ENCODE data around the gene CACNA1E. TPM values are rescaled to one million over a fixed set of nuclear protein-coding genes. Genes with fewer than 3 reads are reported as not detected.

CACNA1E gene
- total and polyA plus RNA-seq, 2 of the 4 experiments (the other 2 are of a cell fraction): not detected

GRCh38 chr1:181486098-181486420 is 2.7 kb downstream of the CACNA1E start:
- ChIA-PET CTCF (no interaction called here), POLR2A (ENCODE audit: unreplicated experiment) (no interaction called here)
- H3K9me3 ChIP-seq (ENCODE audit: control insufficient read depth, insufficient read depth, low read length): no peaks in the 10 kb centered on the region
- H3K4me1 ChIP-seq (ENCODE audit: control insufficient read depth, insufficient read depth, low read length): no peaks in the 10 kb centered on the region
- H3K4me3 ChIP-seq (ENCODE audit: insufficient read depth, low read depth, low read length): no peak overlapping the region
- no peak overlapping the region for H2BK120ac ChIP-seq (ENCODE audit: low read depth, low read length)
- no peak overlapping the region for H2AFZ ChIP-seq (replicated peaks; ENCODE audit: low read length, poor library complexity)
- H4K5ac ChIP-seq (ENCODE audit: low read depth, low read length): no peak overlapping the region
- H3K4me2 ChIP-seq (ENCODE audit: low read depth, low read length): no peak overlapping the region
- no peak for TF ChIP-seq MAZ (IDR thresholded peaks at IDR 0.05; ENCODE audit: borderline replicate concordance, low read depth, low read length)
- no peak for TF ChIP-seq MXI1 (IDR thresholded peaks at IDR 0.05; ENCODE audit: borderline replicate concordance, low read depth, low read length)
- no peak for TF ChIP-seq USF2 (IDR thresholded peaks at IDR 0.05; ENCODE audit: low read depth, low read length)
- no peak for TF ChIP-seq CEBPB (IDR thresholded peaks at IDR 0.05; ENCODE audit: low read depth, low read length)
- no peak for TF ChIP-seq FOS (IDR thresholded peaks at IDR 0.05; ENCODE audit: low read depth, low read length)
- TF ChIP-seq CHD1 (IDR thresholded peaks at IDR 0.05; ENCODE audit: low read depth, low read length): no peak
- no peak for TF ChIP-seq MAFK (IDR thresholded peaks at IDR 0.05; ENCODE audit: low read depth, low read length)
- TF ChIP-seq RAD21 (IDR thresholded peaks at IDR 0.05; ENCODE audit: low read length): no peak
- no peak for TF ChIP-seq NFE2L2 (IDR thresholded peaks at IDR 0.05; ENCODE audit: low read depth, low read length)
- TF ChIP-seq CTCF (conservative IDR thresholded peaks at IDR 0.05; ENCODE audit: low read depth, low read length): no peak
- no peak for TF ChIP-seq RFX5 (IDR thresholded peaks at IDR 0.05; ENCODE audit: low read depth, low read length)
- no peak for TF ChIP-seq SMC3 (IDR thresholded peaks at IDR 0.05; ENCODE audit: low read depth, low read length)
- no peak for TF ChIP-seq RCOR1 (IDR thresholded peaks at IDR 0.05; ENCODE audit: insufficient replicate concordance, low read length)
- no peak for TF ChIP-seq ELK1 (IDR thresholded peaks at IDR 0.05; ENCODE audit: borderline replicate concordance, low read depth, low read length)
- no peak for TF ChIP-seq POLR2A (IDR thresholded peaks at IDR 0.05; ENCODE audit: low read depth, low read length)
- TF ChIP-seq BHLHE40 (IDR thresholded peaks at IDR 0.05; ENCODE audit: low read depth, low read length): no peak
- H4K91ac ChIP-seq (ENCODE audit: insufficient read depth, low read depth, low read length): no peak overlapping the region
- H2BK5ac ChIP-seq (ENCODE audit: low read depth, low read length, poor library complexity, severe bottlenecking): no peak overlapping the region
- no peaks in the 10 kb centered on the region for H3K79me1 ChIP-seq (ENCODE audit: low read depth in 1 of 2, low read length in 2 of 2)
- H2AK5ac ChIP-seq (ENCODE audit: low read depth, low read length): no peak overlapping the region
- WGBS, 2 experiments (ENCODE audit: extremely low coverage in 2 of 2, insufficient read length in 1 of 2): 10% methylated on average over 4 of the region's 8 CpGs; no CpG with 5 or more reads in 1 of the 2 experiments
- no peaks in the 10 kb centered on the region for H3K36me3 ChIP-seq (ENCODE audit: control insufficient read depth, insufficient read depth, low read length)
- no peak overlapping the region for H3K18ac ChIP-seq (ENCODE audit: low read depth, low read length)
- peaks cover 45% of the 10 kb centered on the region for H3K27me3 ChIP-seq (ENCODE audit: control insufficient read depth, insufficient read depth, low read length)
- no peak overlapping the region for H3K9ac ChIP-seq (ENCODE audit: low read depth, low read length)
- H3K9me1 ChIP-seq (ENCODE audit: insufficient read depth, low read length): no peaks in the 10 kb centered on the region
- intact Hi-C loops (cut with micrococcal nuclease): no loop called here
- H4K20me1 ChIP-seq (ENCODE audit: insufficient read depth, low read length): no peaks in the 10 kb centered on the region
- H2BK20ac ChIP-seq (ENCODE audit: low read depth, low read length): no peak overlapping the region
- H3K14ac ChIP-seq (replicated peaks; ENCODE audit: low read depth, low read length): no peak overlapping the region
- no peak overlapping the region for H3K23ac ChIP-seq (ENCODE audit: low read depth, low read length)
- H2AK9ac ChIP-seq (replicated peaks; ENCODE audit: low read depth, low read length, poor library complexity): no peak overlapping the region
- H3K4ac ChIP-seq (ENCODE audit: low read depth, low read length): no peak overlapping the region
- H3K27ac ChIP-seq (ENCODE audit: insufficient read depth, low read length): no peak overlapping the region
- BruUV-seq (replicated peaks): no TSS peak
- no peak for ATAC-seq (ENCODE audit: low read depth)
- in situ Hi-C loops (cut with MboI; ENCODE audit: low sequenced_read_pairs): no loop called here
- H2BK15ac ChIP-seq (ENCODE audit: low read depth, low read length): no peak overlapping the region
- dilution Hi-C loops (cut with HindIII; ENCODE audit: low sequenced_read_pairs, unreplicated experiment): no loop called here
- no peak for DNase-seq
- H4K8ac ChIP-seq (ENCODE audit: low read depth in 2 of 2, low read length in 2 of 2): no peak overlapping the region
- H3K56ac ChIP-seq (ENCODE audit: extremely low read depth, insufficient read depth, low read length): no peak overlapping the region

Data from IMR-90 (cell line).